WTC11 (cell line): ENCODE results near the gene PEX10.

Experiments
- ELF4 ChIP-seq: sonication (generic); formaldehyde crosslinking; IDR thresholded peaks from 2 replicates; pipeline ENCODE4 v1.8.1; 2022; ENCODE audit warnings: low read depth, mild to moderate bottlenecking, moderate library complexity, missing genetic modification reagents
- RORB ChIP-seq: fragments of 250-450 bp; sonication (Bioruptor Pico); IDR thresholded peaks from 2 replicates; pipeline ENCODE4 v1.9.0; 2021; ENCODE audit warnings: mild to moderate bottlenecking
- TF ChIP-seq, protein P1 (sequence below): fragments of 200-600 bp; IDR thresholded peaks from 2 replicates; pipeline ENCODE4 v1.8.0; 2022; ENCODE audit warnings: antibody characterized with exemption
- TF ChIP-seq, protein P2 (sequence below): sonication (generic); formaldehyde crosslinking; IDR thresholded peaks from 2 replicates; pipeline ENCODE4 v1.8.0; 2023; ENCODE audit warnings: missing genetic modification reagents

GRCh38 chr1:2358072-2358471 lies 54.3 kb downstream of the PEX10 start:
- TF ChIP-seq, protein P1, sequence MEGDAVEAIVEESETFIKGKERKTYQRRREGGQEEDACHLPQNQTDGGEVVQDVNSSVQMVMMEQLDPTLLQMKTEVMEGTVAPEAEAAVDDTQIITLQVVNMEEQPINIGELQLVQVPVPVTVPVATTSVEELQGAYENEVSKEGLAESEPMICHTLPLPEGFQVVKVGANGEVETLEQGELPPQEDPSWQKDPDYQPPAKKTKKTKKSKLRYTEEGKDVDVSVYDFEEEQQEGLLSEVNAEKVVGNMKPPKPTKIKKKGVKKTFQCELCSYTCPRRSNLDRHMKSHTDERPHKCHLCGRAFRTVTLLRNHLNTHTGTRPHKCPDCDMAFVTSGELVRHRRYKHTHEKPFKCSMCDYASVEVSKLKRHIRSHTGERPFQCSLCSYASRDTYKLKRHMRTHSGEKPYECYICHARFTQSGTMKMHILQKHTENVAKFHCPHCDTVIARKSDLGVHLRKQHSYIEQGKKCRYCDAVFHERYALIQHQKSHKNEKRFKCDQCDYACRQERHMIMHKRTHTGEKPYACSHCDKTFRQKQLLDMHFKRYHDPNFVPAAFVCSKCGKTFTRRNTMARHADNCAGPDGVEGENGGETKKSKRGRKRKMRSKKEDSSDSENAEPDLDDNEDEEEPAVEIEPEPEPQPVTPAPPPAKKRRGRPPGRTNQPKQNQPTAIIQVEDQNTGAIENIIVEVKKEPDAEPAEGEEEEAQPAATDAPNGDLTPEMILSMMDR = no peak
- no peak for TF ChIP-seq RORB (CRISPR knock-in tag)
- TF ChIP-seq, protein P2, sequence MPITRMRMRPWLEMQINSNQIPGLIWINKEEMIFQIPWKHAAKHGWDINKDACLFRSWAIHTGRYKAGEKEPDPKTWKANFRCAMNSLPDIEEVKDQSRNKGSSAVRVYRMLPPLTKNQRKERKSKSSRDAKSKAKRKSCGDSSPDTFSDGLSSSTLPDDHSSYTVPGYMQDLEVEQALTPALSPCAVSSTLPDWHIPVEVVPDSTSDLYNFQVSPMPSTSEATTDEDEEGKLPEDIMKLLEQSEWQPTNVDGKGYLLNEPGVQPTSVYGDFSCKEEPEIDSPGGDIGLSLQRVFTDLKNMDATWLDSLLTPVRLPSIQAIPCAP (CRISPR knock-in tag) = no peak
- TF ChIP-seq ELF4 (CRISPR knock-in tag) = no peak
